ENCODE results near the gene HSPH1.
"Not testable (repeated sequence)": the region's sequence is repeated elsewhere in the genome, so short reads cannot be mapped to it uniquely, and the experiment has no call there.

Gene HSPH1

DNA sequence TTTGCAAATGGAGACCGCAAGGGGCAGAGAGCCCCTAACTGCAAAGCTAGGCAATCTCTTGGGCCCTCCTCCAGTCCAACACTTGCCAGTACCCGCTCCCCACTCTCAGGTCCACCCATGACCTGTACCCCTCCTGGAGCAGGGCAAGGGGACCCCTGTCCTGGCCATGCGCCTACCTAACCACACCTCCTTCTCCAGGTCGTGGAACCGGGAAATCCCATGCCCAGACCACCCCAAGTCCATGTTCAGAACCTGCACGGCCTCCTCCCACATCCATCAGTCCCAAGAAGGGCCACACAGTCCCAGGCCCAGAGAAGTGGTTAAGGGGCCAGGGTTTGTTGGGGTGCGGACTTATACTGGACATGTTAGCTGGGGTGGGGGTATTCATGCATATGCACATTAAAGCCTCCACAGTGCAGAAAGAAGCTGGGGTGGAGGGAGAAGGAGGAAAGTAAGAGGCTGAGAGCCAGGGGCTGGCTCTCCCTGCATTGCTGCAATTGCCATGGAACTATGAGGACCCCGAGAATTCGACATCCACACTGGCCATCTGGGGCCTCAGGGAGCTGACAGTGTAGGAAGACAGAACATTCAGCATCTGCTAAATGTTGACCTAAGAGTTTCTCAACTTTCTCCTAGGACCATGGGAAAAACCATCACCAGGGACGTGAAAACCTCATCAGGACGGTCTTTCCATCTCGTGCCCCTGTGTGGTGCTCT is 39.0 kb downstream of the HSPH1 start:
- DNase-seq, result no peak

DNA sequence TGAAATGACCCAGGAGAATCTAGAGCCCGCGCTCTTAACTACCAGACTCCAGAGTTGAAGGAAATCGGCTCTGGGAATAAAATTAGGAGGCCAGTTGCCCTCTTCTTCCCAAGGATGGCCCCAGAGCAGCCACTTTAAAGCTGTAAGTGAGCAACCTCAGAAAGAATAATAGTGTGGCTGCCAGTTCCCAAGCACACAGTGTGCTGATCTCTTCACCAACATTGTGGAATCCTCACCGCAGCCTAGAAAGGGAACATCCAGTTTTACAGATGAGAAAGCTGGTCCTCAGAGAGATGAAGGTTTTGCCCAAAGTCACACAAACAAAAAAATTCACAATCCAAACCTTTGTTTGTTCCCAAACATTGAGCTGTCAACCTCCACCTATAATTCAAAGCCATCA is 39.6 kb downstream of the HSPH1 start:
- no peak for DNase-seq

DNA sequence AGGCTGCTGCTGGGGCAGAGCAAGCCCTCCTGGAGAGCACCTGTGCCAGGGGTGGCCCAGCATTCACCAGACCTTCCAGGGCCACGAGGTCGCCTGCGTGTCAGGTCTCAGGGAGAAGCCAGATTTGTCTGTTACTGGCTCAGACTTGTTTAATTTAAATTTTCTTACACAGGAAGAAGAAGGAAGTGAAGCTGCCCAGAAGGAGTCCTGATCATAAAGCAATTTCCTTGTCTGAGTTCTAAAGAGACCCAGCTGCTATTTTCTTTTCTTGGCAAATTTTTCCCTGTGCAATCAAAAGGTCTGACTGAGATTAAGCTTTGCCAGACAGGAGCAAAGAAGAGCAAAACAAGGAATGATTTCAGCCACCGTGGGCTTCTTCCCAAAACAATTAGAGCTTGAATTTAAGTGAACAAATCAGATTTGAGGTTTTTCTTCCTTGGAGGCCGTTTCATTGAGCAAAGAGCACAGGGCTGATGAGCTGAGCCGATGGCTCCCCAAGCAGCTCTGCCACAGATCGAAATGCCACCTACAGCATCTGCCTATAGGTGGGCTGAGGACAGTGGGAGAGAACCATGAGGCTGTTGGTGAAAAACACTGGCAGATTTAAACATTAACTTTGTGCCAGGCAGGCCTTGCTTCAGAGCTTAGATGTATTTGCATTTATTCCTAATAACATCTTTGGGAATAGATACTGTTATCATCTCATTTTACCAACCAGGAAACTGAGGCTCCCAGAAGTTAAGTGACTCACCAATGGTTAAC is 40.1 kb downstream of the HSPH1 start:
- DNase-seq, result no peak

DNA sequence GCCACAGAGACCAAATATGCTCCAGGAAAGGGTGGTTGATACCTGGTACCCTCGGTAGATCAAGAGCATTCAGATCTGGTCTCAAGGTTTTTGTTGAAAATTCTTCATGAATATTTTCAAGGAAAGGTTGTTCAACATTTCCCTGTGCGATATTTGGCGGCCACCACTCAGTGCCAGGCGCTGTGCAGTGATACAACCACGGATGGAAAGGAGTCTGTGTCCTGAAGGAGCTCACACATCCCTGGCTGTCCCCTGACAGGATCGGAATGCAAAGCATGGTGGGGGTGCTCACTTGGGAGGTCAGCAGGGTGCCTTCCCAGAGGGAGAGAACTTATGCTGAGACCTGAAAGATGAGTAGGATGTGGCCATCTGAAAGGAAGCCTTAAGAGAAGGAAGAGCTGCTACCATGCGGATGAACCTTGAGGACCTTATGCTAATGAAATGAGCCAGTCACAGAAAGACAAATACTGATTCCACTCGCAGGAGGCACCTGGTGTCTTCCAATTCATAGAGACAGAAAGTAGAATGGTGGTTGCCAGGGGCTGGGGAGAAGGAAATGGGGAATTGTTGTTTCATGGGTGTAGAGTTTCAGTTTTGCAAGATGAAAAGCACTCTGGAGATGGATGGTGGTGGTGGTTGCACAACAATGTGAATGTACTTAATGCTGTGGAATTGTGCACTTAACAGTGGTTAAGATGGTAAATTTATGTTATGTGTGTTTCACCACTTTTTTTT is 41.6 kb downstream of the HSPH1 start:
- no peak for DNase-seq

DNA sequence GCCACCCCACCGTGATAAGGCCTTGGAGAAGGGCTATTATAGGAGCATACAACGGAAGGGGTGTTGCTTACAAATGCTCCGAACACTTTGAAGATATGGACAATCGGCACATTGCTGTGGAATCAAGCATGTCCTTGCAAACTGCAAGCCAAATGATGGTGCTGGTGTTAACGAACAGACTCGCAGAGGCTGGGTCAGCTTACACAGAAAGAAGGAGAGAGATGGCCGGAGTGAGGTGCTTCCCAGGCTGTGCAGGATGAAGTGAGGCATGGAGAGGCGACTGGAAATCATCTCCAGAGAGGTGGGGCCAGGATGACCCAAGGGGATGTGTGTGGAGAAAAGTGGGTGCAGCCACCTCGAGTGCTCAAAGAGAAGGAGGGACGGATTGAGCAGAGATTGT is 42.2 kb downstream of the HSPH1 start:
- DNase-seq, result no peak

DNA sequence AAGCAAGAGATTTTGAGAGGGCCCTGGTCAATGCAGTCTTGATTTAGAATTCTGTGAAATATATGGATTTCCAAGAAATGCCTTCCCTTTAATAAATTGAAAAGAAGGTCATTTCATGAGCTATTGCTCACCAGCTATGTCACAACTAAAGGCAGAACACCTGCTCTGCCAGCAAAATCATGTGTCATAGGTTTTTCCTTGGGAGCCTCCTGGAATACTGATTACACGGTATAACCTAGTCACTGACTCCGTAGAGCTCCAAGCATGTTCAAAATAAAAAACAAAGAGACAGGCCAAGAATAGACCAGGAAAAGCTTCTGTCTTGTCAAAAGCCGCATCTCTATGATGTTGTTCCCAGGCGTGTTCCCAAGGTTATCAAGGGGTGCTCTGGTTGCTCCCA is 45.5 kb downstream of the HSPH1 start:
- no peak for DNase-seq

DNA sequence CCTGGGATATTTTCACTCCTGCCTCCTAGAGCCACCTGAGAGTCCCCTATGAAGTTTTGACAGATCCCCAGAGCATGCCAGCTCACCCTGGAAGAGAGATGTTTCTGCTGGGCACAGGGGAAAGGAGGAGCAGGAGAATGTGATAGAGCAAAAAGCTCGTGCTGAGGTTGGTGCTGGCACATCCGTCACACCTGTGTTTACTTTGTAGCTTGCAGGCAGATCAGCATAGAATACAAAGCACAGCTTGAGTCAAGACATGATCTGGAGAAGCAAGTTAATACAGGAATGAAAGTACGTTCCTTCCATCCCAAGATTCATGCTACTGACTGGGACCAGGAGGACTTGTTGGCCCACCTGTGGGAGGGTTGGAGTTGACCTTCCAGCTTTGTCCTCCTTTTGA is 46.1 kb downstream of the HSPH1 start:
- DNase-seq, result no peak

DNA sequence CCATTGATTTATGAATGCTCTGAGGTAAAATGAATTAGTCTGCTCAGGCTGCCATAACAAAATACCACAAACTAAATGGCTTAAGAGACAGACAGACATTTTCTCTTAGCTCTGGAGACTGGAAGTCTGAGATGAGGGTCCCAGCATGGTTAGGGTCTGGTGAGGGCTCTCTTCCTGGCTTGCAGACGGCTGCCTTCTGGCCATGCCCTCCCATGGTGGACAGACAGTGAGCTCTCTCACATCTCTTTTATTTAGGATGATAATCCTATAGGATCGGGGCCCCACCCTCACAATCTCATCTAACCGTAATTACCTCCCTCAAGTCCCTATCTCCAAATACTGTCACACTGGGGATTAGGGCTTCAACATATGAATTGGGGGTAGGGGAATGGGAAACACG is 47.1 kb downstream of the HSPH1 start:
- no peak for DNase-seq

DNA sequence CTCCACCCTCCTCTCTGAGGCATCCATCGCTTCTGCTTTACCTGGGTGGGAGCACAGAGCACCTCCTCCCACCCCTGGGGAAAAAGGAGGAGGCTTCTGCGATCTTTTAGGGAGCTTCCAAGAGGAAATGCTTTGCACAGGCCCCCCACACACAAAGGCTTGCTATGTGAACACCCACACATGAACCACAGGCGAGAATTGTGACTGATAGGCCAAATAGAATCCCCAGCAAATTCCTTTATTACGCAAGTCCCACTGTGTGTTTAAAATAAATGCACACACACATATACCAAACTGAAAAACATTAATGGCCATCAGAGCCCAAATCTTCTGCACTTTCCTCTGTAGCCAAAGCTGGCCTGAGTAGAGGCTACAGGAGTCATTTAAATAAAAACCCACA is 50.6 kb downstream of the HSPH1 start:
- no peak for DNase-seq

DNA sequence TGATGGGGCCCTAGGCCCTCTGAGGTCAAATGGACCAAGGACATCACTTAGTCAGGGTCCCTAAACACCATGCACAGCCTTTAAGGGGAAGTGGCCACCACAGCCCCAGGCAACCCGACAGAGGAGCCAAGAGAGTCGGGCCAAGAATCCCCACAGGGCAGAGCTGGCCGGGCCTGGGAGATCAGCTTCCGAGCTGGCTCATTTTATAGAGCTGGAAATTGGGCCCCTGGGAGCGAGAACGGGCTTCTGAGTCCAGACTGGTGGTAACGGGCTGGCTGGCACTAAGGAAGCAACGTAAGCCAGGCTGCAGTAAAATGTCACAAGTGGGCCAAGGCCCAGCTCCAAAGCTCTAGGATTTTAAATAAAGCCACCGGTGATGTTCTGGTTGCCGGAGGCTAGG is 51.1 kb downstream of the HSPH1 start:
- no peak for DNase-seq

DNA sequence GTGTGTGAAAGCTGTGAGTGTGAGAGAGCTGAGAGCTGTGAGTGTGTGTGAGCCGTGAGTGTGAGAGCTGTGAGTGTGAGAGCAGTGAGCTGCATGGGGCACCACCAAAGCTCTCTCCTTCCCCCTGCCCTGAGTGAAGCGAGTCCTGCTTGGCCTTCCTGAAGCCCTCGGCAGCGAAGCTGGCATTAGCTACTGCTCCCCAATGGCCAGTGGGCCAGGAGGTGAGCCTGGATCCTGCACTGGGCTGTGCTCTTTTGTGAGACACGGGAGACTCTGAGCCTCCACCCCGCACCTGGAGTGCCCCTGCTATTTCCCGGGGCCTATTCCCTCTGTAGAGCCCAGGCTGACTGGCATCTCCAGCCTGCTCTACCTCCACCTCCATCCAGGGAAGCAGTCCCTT is 51.5 kb downstream of the HSPH1 start:
- DNase-seq, result no peak

DNA sequence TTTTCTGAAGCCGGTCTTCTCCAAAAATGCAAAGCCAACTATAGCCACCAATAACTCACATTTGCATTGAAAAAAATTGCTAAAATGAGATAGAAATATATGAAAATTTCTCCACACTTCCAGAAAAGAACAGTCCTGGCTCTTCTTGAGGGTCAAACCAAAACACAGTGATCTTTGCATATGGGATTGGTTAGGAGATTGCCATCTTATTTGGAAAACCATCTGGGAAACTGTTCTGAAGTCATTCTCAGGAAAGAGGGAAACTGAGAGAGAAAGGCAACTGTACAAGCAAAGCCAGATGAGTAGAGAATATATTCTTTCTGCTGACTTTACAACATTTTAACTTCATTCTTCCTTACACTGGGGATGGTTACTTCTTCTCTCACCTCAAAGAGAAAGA is 54.6 kb downstream of the HSPH1 start:
- no peak for DNase-seq

DNA sequence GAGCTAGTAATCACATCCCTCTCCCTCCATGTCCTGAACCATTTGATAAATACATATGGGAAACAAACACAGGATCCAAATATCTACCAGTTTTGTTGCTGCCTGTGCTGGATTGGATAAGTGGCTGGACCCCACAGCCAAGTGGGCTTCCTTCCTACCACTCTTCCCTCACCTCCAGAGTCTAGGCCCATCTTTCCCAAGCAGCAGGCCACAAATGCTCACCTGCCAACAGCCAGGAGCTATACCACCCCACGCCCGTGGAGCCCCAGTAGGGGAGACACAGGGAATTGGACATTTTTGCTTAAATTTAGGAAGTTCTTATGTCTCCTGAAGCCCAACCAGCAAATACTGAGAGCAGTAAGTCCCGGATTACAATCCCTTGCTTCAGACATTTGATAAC is 55.8 kb downstream of the HSPH1 start:
- no peak for DNase-seq

DNA sequence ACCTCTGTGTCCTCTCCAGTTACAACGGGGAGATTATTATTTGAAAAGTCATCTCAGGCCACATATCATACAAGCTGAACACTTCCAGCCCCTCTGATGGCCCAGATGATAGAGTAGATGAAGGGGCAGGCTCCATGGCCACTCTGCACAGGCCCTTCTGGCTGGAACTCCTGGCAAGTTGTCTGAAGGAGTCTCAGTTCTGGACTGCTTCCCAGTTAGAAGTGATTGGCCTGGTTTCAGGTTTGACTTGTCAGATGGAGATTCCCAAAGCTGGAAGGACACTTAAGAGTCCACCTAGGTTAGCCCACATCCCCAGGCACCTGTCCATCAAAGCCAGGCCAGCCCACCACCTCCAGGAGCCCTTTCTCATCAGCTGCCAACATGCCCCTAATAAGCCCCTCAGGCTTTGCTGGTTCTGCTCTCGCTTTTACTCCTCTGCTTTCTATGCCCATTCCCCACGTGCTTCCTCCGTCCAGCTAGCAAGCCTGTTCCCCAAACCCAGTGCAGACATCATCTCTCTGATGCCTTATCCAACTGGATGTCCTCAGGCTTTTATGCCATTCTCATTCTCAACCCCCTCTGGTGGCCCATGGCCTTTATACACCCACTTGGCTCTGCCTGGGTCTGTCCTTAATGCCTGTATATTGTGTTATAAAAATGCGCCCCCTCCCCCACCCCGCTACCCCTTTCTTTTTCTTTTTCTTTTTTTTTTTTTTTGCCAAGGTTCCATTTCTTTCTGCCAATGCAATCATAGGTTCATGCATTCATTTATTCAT is 56.5 kb downstream of the HSPH1 start:
- DNase-seq, result no peak

DNA sequence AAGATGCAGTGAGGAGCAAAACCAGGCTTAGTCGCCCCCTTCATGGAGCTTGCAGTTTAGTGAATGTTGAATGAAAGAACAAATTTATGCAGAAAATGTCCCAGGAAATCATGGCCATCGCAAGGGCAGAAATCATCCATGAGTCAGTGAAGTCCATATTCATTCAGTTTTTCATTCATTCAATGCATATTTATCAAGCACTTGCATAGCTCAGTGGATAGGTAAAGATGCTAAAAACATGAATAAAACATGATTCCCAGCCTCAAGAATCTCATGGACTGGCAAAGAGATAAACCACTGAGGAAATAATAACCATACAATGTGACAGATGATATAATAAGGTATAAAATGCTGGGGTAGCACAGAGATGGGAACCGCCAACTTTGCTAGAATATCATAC is 58.8 kb downstream of the HSPH1 start:
- no peak for DNase-seq

DNA sequence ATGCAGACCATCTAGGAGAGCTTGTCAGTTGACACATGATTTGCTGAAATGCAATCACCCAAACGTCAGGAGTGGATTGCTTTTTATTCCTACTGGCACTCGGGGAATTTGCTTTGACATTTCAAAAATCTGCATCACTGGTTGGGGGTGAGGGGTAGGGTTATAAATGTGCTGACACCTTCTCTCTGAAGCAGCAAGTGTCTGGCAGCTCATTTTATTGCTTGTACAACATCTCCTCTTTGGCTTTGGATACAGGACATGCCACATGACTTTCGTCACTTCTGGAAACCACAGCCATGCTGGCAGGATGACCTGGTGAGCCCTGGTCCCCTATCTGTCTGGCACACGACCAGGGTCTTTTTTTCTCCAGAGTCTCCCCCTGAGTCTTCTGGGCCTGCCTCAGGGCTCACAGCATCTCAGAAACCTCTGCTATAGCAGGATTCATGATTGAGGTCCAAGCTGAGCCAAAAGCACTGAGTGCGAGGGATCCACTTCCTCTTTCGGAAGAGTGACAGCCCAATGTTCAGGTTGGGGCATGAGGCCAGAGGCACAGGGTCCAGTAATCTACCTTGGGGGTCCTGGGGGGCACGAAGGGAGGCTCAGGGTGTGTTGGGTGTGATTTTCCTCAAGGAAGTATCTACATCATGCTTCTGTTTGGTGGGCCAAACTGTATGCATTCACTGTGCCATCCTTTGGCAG is 60.1 kb downstream of the HSPH1 start:
- no peak for DNase-seq

DNA sequence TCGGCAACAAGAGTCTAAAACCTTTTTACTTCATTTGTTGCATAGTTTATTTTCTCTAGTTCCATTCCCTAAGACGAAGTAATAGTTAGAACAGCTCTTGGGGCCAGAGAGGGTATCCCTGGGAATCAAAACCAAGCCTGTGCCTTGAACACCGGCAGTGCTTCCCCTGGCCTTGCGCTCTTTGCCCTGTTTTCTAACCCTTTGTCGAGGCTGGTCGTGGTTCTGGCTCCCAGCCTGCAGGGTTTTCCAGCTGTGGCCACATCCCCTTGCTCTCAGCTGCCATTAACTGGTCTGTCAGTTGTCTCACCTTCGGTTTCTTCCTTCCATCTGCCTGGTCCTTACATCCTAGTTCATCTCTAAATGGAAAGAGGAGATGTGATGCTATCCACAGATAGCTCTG is 61.0 kb downstream of the HSPH1 start:
- DNase-seq, result no peak

DNA sequence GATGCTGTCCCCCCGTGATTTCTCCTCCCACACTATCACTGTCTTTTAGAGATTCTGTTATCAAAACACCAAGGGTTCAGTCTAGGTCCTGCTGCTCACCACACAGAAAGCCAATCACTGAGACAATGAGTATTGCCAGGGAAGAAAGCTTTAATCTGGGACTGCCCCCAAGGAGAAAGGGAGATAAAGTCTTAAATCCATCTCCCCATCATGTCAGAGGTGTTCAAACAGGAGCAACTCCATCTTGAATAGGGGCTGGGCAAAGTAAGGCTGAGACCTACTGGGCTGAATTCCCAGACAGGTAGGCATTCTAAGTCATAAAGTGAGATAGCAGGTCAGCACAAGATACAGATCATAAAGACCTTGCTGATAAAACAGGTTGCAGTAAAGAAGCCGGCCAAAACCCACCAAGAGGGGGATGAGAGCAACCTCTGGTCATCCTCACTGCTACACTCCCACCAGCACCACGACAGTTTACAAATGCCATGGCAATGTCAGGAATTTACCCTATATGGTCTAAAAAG is 63.7 kb downstream of the HSPH1 start:
- not testable (repeated sequence) for DNase-seq

DNA sequence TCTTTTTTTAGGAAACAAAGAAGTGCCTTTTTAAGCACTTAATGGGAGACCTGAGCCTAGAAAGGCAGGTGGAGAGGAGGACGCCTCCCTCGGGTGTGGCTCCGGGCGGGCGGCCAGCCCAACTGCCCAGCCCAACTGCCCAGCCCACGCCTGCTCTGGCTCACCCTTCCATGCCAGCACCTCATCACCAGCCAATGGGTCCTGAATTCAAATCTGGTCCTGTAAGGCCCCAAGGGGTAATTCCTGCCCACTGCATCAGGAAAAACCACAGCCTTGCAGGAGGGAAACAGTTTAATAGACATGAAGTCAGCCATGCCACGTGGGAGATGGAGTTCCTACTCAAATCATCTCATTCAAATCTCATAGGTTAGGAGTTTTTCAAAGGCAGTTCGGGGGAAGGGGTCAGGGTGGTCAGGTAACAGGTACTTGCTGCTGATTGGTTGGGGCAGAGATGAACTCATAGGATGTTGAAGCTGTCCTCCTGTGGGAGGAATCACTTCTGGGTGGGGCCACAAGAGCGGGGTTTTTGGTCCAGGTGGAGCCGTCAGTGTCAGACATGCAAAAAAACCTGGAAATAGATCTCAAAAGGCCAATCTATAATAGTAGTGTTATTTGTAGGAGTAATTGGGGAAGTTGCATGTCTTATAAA is 64.9 kb downstream of the HSPH1 start:
- DNase-seq, result no peak

DNA sequence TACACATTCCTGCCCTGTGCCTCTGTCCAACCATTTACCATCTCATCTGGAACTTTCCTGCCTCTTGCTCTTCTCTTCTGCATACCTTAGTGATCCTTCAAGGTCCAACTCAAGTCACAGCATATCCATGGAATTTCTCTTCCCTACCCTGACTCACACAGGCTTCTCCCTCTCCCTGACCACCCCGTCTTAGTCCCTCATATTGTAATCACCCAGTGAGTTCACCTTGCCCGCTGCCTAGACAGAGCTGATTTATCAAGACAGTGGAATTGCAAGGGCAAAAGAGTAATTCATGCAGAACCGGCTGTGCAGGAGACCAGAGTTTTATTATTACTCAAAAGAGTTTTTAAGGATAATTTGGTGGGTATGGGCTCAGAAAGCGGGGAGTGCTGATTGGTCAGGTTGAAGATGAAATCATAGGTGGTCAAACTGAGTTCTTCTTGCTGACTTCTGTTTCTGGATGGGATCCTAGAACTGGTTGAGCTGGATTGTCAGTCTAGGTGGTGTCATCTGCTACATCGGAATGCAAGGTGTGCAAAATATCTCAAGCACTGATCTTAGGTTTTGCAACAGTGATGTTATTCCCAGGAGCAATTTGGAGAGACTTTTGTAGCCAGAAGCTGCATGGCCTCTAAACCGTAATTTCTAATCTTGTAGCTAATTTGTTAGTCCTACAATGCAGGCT is 67.2 kb downstream of the HSPH1 start:
- DNase-seq, result no peak
